H1 (cell line): Measurements from ENCODE around the gene ARRB1. TPM values are rescaled to one million over a fixed set of nuclear protein-coding genes. Genes with fewer than 3 reads are reported as not detected.
A peak's percentile ranks its signal among the peaks of the same experiment; 100 is the strongest.

ENCODE experiments used
- CTCF ChIA-PET: fragments of 300-600 bp; sonication (Branson Sonifier 250); formaldehyde crosslinking; loops from one replicate; lab custom pipeline; 2021; ENCODE audit not compliant: partially characterized antibody; lab: Charles Lee
- POLR2A ChIA-PET: fragments of 300-600 bp; sonication (Branson Sonifier 250); formaldehyde crosslinking; loops from one replicate; lab custom pipeline; 2021; ENCODE audit warnings: inconsistent platforms; ENCODE audit not compliant: partially characterized antibody; lab: Charles Lee
- DNase-seq, 2 experiments: peaks; one replicate each; pipeline versions ENCODE4 v3.0.0 to v3.0.0-alpha.2; 2010 to 2022; ENCODE audit warnings: low spot score in 2 of 2, low read depth in 1 of 2, mixed read lengths in 1 of 2
- FAIRE-seq: peaks from 2 replicates; lab custom pipeline; 2011; peaks lifted over from hg19 to GRCh38; lab: Jason Lieb, UNC
- H2AFZ ChIP-seq: 2 replicates; pipeline ENCODE4 v1.8.1; 2012; ENCODE audit warnings: low read length, inconsistent platforms
- H2AK5ac ChIP-seq: 2 replicates; pipeline ENCODE4 v1.6.1; 2013; ENCODE audit warnings: low read depth, low read length
- H2BK120ac ChIP-seq: replicated peaks from 2 replicates; pipeline ENCODE3; 2013; ENCODE audit warnings: low read depth, low read length, inconsistent platforms
- H2BK12ac ChIP-seq: 2 replicates; pipeline ENCODE4 v1.6.1; 2013; ENCODE audit warnings: low read depth, low read length
- H2BK15ac ChIP-seq: 2 replicates; pipeline ENCODE4 v1.6.1; 2013; ENCODE audit warnings: low read length
- H2BK20ac ChIP-seq: 2 replicates; pipeline ENCODE4 v1.6.1; 2013; ENCODE audit warnings: low read length
- H2BK5ac ChIP-seq: 2 replicates; pipeline ENCODE4 v1.6.1; 2013; ENCODE audit warnings: low read depth, low read length
- H3K14ac ChIP-seq: 2 replicates; pipeline ENCODE4 v1.6.1; 2013; ENCODE audit warnings: inconsistent platforms; ENCODE audit not compliant: insufficient read length
- H3K18ac ChIP-seq: 2 replicates; pipeline ENCODE4 v1.6.1; 2013; ENCODE audit warnings: low read length; ENCODE audit errors: extremely low read depth
- H3K23ac ChIP-seq: 2 replicates; pipeline ENCODE4 v1.6.1; 2013; ENCODE audit warnings: inconsistent platforms; ENCODE audit not compliant: insufficient read length
- H3K23me2 ChIP-seq: 2 replicates; pipeline ENCODE4 v1.6.1; 2013; ENCODE audit warnings: low read depth, low read length
- H3K27ac ChIP-seq: 2 replicates; pipeline ENCODE4 v1.6.1; 2011; ENCODE audit warnings: low read depth, low read length, inconsistent platforms
- H3K27me3 ChIP-seq, 4 experiments: replicated peaks in 1 of 4; 1 replicate in 1 of 4; 2 replicates in 3 of 4; pipeline versions ENCODE4 v1.6.1 to v1.8.1; 2011 to 2013; ENCODE audit warnings: low read length in 3 of 4, mild to moderate bottlenecking in 3 of 4, inconsistent platforms in 2 of 4, mixed read lengths in 2 of 4, moderate library complexity in 1 of 4; ENCODE audit not compliant: control insufficient read depth in 3 of 4, insufficient read depth in 3 of 4; ENCODE audit errors: extremely low read depth in 1 of 4
- H3K36me3 ChIP-seq, 4 experiments: 2 replicates each; pipeline versions ENCODE4 v1.6.1 to v1.8.1; 2011 to 2013; ENCODE audit warnings: mild to moderate bottlenecking in 4 of 4, low read length in 3 of 4, moderate library complexity in 2 of 4, control low read depth in 1 of 4, inconsistent platforms in 1 of 4; ENCODE audit not compliant: insufficient read depth in 4 of 4, control insufficient read depth in 2 of 4
- H3K4ac ChIP-seq: replicated peaks from 2 replicates; pipeline ENCODE3; 2013; ENCODE audit warnings: low read length, low read depth, mixed read lengths, inconsistent platforms; ENCODE audit not compliant: insufficient read length
- H3K4me1 ChIP-seq, 4 experiments: replicated peaks in 1 of 4; 1 replicate in 1 of 4; 2 replicates in 3 of 4; pipeline versions ENCODE4 v1.6.1 to v1.8.1; 2011 to 2013; ENCODE audit warnings: low read length in 3 of 4, inconsistent platforms in 2 of 4, mixed read lengths in 1 of 4; ENCODE audit not compliant: insufficient read depth in 4 of 4, control insufficient read depth in 3 of 4
- H3K4me2 ChIP-seq, 2 experiments: 2 replicates each; pipeline versions ENCODE4 v1.6.1 to v1.8.1; 2011 to 2013; ENCODE audit warnings: low read depth in 2 of 2, low read length in 2 of 2, control low read depth in 1 of 2, inconsistent platforms in 1 of 2, mild to moderate bottlenecking in 1 of 2; ENCODE audit not compliant: insufficient read depth in 1 of 2
- H3K4me3 ChIP-seq, 4 experiments: fragments of 200-600, 300-600 bp in 1 of 4; sonication (generic), shearing (Covaris generic), sonication (Bioruptor Twin) in 1 of 4; 2 replicates each; pipeline versions ENCODE4 v1.5.1 to v1.8.1; 2011 to 2016; ENCODE audit warnings: low read length in 4 of 4, low read depth in 3 of 4, control low read depth in 2 of 4, inconsistent platforms in 2 of 4, mild to moderate bottlenecking in 2 of 4, mixed read lengths in 1 of 4, moderate library complexity in 1 of 4; ENCODE audit not compliant: insufficient read depth in 2 of 4; ENCODE audit errors: extremely low read depth in 1 of 4
- H3K56ac ChIP-seq: replicated peaks from 2 replicates; pipeline ENCODE3; 2013; ENCODE audit warnings: low read depth, mild to moderate bottlenecking, mixed read lengths, low read length, inconsistent platforms; ENCODE audit not compliant: insufficient read length
- H3K79me1 ChIP-seq: 2 replicates; pipeline ENCODE4 v1.6.1; 2013; ENCODE audit warnings: low read depth, low read length, control low read depth
- H3K79me2 ChIP-seq, 2 experiments: 2 replicates each; pipeline versions ENCODE4 v1.6.1 to v1.8.1; 2012 to 2013; ENCODE audit warnings: low read length in 2 of 2, mild to moderate bottlenecking in 2 of 2, inconsistent platforms in 1 of 2; ENCODE audit not compliant: insufficient read depth in 2 of 2, control insufficient read depth in 1 of 2
- H3K9ac ChIP-seq, 4 experiments: replicated peaks in 1 of 4; 1 replicate in 1 of 4; 2 replicates in 3 of 4; pipeline versions ENCODE4 v1.6.1 to v1.8.1; 2011 to 2013; ENCODE audit warnings: low read depth in 3 of 4, low read length in 3 of 4, control low read depth in 2 of 4, mild to moderate bottlenecking in 2 of 4, moderate library complexity in 2 of 4, inconsistent platforms in 1 of 4; ENCODE audit errors: extremely low read depth in 1 of 4
- H3K9me3 ChIP-seq, 2 experiments: 2 replicates each; pipeline versions ENCODE4 v1.6.1 to v1.8.1; 2012 to 2013; ENCODE audit warnings: mild to moderate bottlenecking in 2 of 2, moderate library complexity in 2 of 2, control low read depth in 1 of 2, inconsistent platforms in 1 of 2, low read depth in 1 of 2, low read length in 1 of 2, mixed read lengths in 1 of 2; ENCODE audit not compliant: insufficient read depth in 2 of 2
- H4K20me1 ChIP-seq, 2 experiments: replicated peaks in 1 of 2; 2 replicates each; pipeline versions ENCODE3 to v1.8.1; 2011 to 2013; ENCODE audit warnings: inconsistent platforms in 2 of 2, low read length in 2 of 2, mild to moderate bottlenecking in 1 of 2; ENCODE audit not compliant: insufficient read depth in 2 of 2, control insufficient read depth in 1 of 2
- H4K5ac ChIP-seq: 2 replicates; pipeline ENCODE4 v1.6.1; 2013; ENCODE audit warnings: low read length, low read depth, mixed read lengths, inconsistent platforms; ENCODE audit not compliant: insufficient read length
- H4K8ac ChIP-seq: 2 replicates; pipeline ENCODE4 v1.8.0; 2013; ENCODE audit warnings: mild to moderate bottlenecking, moderate library complexity, low read length, inconsistent platforms; ENCODE audit not compliant: insufficient read depth; ENCODE audit errors: extremely low read depth
- H4K91ac ChIP-seq: replicated peaks from 2 replicates; pipeline ENCODE3; 2013; ENCODE audit warnings: low read length, mixed read lengths, inconsistent platforms; ENCODE audit not compliant: insufficient read length
- HDAC6 ChIP-seq: IDR thresholded peaks from one replicate; pipeline ENCODE4 v1.7.1; 2012; ENCODE audit warnings: low read depth, mild to moderate bottlenecking, inconsistent platforms, low read length, moderate library complexity
- NRF1 ChIP-seq: IDR thresholded peaks from 2 replicates; pipeline ENCODE4 v1.6.1; 2011; ENCODE audit warnings: mild to moderate bottlenecking, low read depth, low read length, improper control_type of control experiment
- RAD21 ChIP-seq, 2 experiments: IDR thresholded peaks in 1 of 2; conservative IDR thresholded peaks in 1 of 2; 2 replicates each; pipeline ENCODE4 v1.6.1; 2011; ENCODE audit warnings: low read depth in 2 of 2, low read length in 2 of 2, improper control_type of control experiment in 1 of 2, inconsistent platforms in 1 of 2, mild to moderate bottlenecking in 1 of 2, moderate library complexity in 1 of 2
- RXRA ChIP-seq: IDR thresholded peaks from 2 replicates; pipeline ENCODE4 v1.6.1; 2011; ENCODE audit warnings: low read depth, mild to moderate bottlenecking, low read length, moderate library complexity; ENCODE audit not compliant: insufficient read depth
- SAP30 ChIP-seq: fragments of 300-600 bp; sonication (generic); IDR thresholded peaks from 2 replicates; pipeline ENCODE4 v1.7.1; 2012; ENCODE audit warnings: low read length, moderate library complexity, mild to moderate bottlenecking, inconsistent platforms; ENCODE audit not compliant: insufficient read depth, insufficient replicate concordance
- SUZ12 ChIP-seq: fragments of 200-600 bp; sonication (generic); IDR thresholded peaks from 2 replicates; pipeline ENCODE4 v1.6.1; 2012; ENCODE audit warnings: mild to moderate bottlenecking, inconsistent platforms, low read length, moderate library complexity, mixed read lengths
- TAF1 ChIP-seq: IDR thresholded peaks from 2 replicates; pipeline ENCODE4 v1.6.1; 2011; ENCODE audit warnings: mild to moderate bottlenecking, low read depth, low read length
- TEAD4 ChIP-seq: IDR thresholded peaks from 2 replicates; pipeline ENCODE4 v1.6.1; 2012; ENCODE audit warnings: low read depth, low read length, inconsistent platforms, mixed read lengths
- WGBS, 2 experiments: shearing (Covaris generic) in 1 of 2; methylation state at CpG; one replicate each; pipeline versions ENCODE4 v1.1.6 to v1.1.7; 2013 to 2015; ENCODE audit warnings: low lambda C conversion rate in 2 of 2, mixed read lengths in 2 of 2, inconsistent platforms in 1 of 2, low coverage in 1 of 2, missing lambda C conversion rate in 1 of 2; ENCODE audit not compliant: insufficient replicate concordance in 2 of 2, insufficient coverage in 1 of 2, insufficient read length in 1 of 2; ENCODE audit errors: extremely low coverage in 1 of 2, missing lambda C conversion rate in 1 of 2; 5-methylcytosine and 5-hydroxymethylcytosine counted together
- polyA plus RNA-seq, 7 experiments: library from polyadenylated mRNA; depleted of rRNA in 3 of 7; stranded (reverse) in 5 of 7; unstranded in 2 of 7; fragments of >200 nt in 5 of 7; fragments of 200-250 nt in 2 of 7; gene quantifications; 1 replicate in 5 of 7; 2 replicates in 1 of 7; 4 replicates in 1 of 7; pipeline versions ENCODE4 v1.2.1 to v1.2.3, GENCODE V29; 2011 to 2013; ENCODE audit warnings: missing spikeins in 2 of 7, mixed read lengths in 2 of 7
- total RNA-seq: library from RNA; stranded (reverse); fragmentation: NEBNext Ultra II Directional; extraction: Animal tissue kit (Norgen Biotek cat#: 25700); gene quantifications from 2 replicates; pipeline ENCODE4 v1.2.1, GENCODE V29; 2021

ARRB1 gene
- total and polyA plus RNA-seq, 2 of the 8 experiments (the other 6 are each of a cell fraction or from before 2014, with no cell fraction given) = 9.4 to 31.8 TPM

DNA sequence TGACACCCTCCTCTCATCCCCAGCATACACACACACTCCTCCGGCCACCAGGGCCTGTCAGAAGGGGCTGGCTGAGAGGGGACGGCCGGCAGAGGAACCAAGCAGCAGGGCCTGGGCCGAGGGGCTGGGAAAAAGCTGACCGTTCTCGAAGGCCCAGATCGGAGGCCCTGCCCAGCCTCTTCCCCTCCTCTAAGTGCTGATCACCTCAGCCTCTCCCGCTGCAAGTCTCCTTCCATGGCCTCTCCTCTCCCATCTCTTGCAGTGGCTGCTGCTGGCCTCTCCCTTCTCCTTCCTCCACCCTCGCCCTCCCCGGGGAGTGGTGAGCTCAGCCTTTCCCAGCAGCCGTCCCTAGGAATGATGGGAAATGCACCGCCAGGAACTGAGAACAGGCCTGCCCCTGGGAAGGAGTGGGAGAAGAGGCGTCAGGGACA lies 39.6 kb downstream of the ARRB1 start:
- no peak overlapping the region for H3K9ac ChIP-seq
- H4K8ac ChIP-seq = peak overlapping the region; percentile 9; the same call in 1 of the 2 replicates
- H3K9me3 ChIP-seq = no peaks in the 10 kb centered on the region
- CTCF ChIA-PET = interaction anchor here (0.8 to 1.8 kb wide), 2 partner anchors 32 to 220 kb away, joined by 3 to 6 read pairs; no protein-coding TSS in a partner anchor
- H3K4me3 ChIP-seq = no peak overlapping the region
- FAIRE-seq (no peak), DNase-seq (no peak)
- H2BK5ac ChIP-seq = no peak overlapping the region
- no peak overlapping the region for H4K5ac ChIP-seq
- H3K27me3 ChIP-seq = no peaks in the 10 kb centered on the region
- H3K56ac ChIP-seq = no peak overlapping the region
- no peak overlapping the region for H2BK12ac ChIP-seq
- no peak overlapping the region for H2AFZ ChIP-seq
- no peak overlapping the region for H3K4me2 ChIP-seq
- no peak overlapping the region for H3K27ac ChIP-seq
- no peak overlapping the region for H3K14ac ChIP-seq
- peaks cover 0 to 5% of the 10 kb centered on the region in 2 experiments for H4K20me1 ChIP-seq
- H3K79me1 ChIP-seq = no peaks in the 10 kb centered on the region; the same call in none of the 2 replicates
- no peaks in the 10 kb centered on the region; a peak in 1 of 4 replicates for H3K79me2 ChIP-seq
- no peaks in the 10 kb centered on the region; a peak in 1 of 7 replicates for H3K4me1 ChIP-seq
- no peak overlapping the region for H2BK15ac ChIP-seq
- H3K4ac ChIP-seq = no peak overlapping the region
- no peak for TF ChIP-seq TAF1
- TF ChIP-seq HDAC6 = no peak
- TF ChIP-seq NRF1 = no peak
- TF ChIP-seq RXRA = no peak
- TF ChIP-seq SUZ12 = no peak
- no peak for TF ChIP-seq RAD21 (IDR thresholded peaks at IDR 0.05 in 1 of 2, conservative IDR thresholded peaks at IDR 0.05 in 1 of 2; ENCODE audit: low read depth in 2 of 2, low read length in 2 of 2)
- TF ChIP-seq TEAD4 = no peak
- no peak for TF ChIP-seq SAP30
- TF ChIP-seq, all 59 proteins: peak for 0
- Histone ChIP-seq H3K36me3 (no peaks in the 10 kb centered on the region), H2AK5ac (no peak overlapping the region), H3K23me2 (no peaks in the 10 kb centered on the region), H3K23ac (no peak overlapping the region), H2BK120ac (no peak overlapping the region), H3K18ac (no peak overlapping the region), H4K91ac (no peak overlapping the region), H2BK20ac (no peak overlapping the region)
- POLR2A ChIA-PET = interaction anchor here (2.9 kb wide), 1 partner anchor 10 kb away, joined by 7 read pairs; no protein-coding TSS in a partner anchor
- WGBS, 2 experiments = 86% methylated on average over 12 of the region's 13 CpGs; no CpG with 5 or more reads in 1 of the 2 experiments
